D721Med (cell line): ENCODE data around the gene CRYBA2.

Source experiments
- DNase-seq: peaks from one replicate; pipeline ENCODE4 v3.0.0; 2011; ENCODE audit warnings: low spot score; ENCODE audit not compliant: insufficient read length
- FAIRE-seq: peaks from 2 replicates; lab custom pipeline; 2011; peaks lifted over from hg19 to GRCh38; lab: Jason Lieb, UNC
- TF ChIP-seq, protein P1 (sequence below): IDR thresholded peaks from 2 replicates; pipeline ENCODE4 v1.5.1; 2012; ENCODE audit warnings: mild to moderate bottlenecking, control low read depth; ENCODE audit not compliant: insufficient read depth; ENCODE audit errors: missing control alignments

CRYBA2 gene

DNA sequence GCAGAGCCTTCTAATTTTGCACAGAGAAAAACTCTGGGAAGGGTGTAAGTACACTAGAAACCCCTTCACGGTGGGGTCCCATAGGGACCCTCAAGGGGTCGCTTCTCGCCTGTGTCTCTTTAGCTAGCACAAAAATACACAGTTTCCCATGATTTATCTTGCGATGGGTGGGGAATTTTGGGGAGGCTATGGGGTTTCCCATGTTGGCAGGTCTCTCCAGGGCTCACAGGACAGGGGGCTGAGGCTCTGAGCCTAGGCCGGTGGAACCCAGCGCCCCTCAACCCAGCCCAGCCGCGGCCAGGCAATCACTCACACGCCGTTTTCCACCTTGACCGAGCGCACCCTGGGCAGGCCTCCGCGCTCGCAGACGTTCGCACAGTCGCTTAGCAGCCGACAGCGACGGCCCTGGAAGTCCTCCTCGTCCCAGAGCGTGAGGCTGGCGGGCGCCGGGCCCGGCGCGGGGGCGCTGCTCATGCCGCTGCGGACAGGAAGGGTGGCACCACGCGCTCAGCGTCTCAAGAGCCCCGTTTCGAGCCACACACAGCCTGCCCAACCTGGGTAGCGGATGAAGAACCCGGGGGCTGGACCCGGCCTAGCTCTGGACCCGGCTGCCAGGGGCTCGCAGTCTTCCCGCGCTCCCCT lies 398 bp downstream of the CRYBA2 start:
- TF ChIP-seq, protein P1, sequence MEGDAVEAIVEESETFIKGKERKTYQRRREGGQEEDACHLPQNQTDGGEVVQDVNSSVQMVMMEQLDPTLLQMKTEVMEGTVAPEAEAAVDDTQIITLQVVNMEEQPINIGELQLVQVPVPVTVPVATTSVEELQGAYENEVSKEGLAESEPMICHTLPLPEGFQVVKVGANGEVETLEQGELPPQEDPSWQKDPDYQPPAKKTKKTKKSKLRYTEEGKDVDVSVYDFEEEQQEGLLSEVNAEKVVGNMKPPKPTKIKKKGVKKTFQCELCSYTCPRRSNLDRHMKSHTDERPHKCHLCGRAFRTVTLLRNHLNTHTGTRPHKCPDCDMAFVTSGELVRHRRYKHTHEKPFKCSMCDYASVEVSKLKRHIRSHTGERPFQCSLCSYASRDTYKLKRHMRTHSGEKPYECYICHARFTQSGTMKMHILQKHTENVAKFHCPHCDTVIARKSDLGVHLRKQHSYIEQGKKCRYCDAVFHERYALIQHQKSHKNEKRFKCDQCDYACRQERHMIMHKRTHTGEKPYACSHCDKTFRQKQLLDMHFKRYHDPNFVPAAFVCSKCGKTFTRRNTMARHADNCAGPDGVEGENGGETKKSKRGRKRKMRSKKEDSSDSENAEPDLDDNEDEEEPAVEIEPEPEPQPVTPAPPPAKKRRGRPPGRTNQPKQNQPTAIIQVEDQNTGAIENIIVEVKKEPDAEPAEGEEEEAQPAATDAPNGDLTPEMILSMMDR = no peak
- DNase-seq (no peak), FAIRE-seq (no peak)

GRCh38 chr2:218992196-218992595 lies 1.0 kb downstream of the CRYBA2 start:
- TF ChIP-seq, protein P1 = no peak
- no peak for FAIRE-seq
- no peak for DNase-seq

- DNase-seq (no peak), FAIRE-seq (no peak)
- TF ChIP-seq, protein P1 = no peak
These were observed 1.5 kb downstream of the CRYBA2 start for GRCh38 chr2:218991674-218992168.

DNA sequence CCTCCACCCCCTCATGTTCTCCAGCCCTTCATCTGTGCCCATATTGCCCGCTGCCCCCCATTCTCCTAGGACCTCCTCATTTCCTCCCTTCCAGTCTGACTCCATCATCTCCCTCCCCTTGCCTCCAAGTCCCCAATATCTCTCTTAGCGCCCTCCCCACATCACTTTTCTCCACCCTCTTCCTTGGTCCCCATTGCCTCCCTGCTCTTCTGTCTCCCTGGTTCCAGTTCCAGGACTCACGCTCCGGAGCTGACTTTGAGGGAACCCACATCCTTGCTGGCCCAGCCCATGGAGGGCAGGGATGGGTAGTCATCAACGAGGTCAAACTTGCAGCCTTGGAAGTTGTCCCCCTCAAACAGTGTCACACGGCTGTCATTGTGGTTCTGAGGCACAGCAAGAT lies 2.6 kb downstream of the CRYBA2 start:
- TF ChIP-seq, protein P1 = no peak
- DNase-seq (no peak), FAIRE-seq (no peak)

- TF ChIP-seq, protein P1 = no peak
- FAIRE-seq (no peak), DNase-seq (no peak)
These were observed 3.2 kb downstream of the CRYBA2 start for GRCh38 chr2:218990052-218990451.

DNA sequence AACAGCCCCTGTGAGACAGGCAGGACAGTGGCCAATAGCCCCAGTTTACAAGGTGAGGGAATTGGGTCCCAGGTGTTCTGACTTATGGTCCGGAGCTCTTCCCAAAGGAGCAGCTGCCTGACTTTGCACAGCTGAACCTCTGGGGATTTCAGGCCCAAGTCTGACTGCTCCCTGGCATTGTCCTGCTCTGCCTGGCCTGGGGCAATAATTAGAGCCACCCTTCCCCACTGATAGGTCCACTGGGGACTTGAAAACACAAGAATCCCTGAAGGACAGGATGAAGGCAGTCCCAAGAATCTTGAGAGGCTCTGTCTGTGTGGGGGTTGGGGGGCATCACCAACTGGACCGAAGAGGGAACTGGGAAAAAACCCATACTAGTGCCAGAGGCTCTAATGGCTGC lies 4.6 kb downstream of the CRYBA2 start:
- FAIRE-seq (no peak), DNase-seq (no peak)
- TF ChIP-seq, protein P1 = no peak

DNA sequence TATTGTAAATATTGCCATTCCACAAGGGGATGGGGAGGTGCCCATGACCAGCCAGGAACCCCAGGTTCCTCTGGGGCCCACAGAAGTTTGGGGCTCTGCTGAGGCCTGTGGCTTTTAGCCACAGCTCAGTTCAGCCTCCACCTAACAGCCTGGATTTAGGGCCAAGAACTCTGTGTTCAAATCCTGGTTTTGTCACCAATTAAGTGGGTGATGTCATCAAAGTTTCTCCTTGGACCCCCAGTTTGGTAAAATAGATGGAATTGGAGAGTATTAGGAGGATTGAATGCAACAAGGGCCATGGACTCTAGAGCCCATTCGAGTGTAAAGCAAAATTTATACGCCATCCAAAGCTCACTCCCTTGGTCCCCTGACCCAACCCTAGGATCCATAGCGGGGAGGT lies 5.1 kb downstream of the CRYBA2 start:
- no peak for FAIRE-seq

More for the DNA sequence above, 5.1 kb downstream of the CRYBA2 start:
- TF ChIP-seq, protein P1 = no peak
- no peak for DNase-seq
